Measurements from ENCODE around the gene HDAC9.

The HDAC9 gene

GRCh38 chr7:18753972-18754610 lies 258.5 kb downstream of the HDAC9 start:
- peak; percentile 70 for DNase-seq (ENCODE audit: low read depth)
- Histone ChIP-seq H3K27me3 (replicated peaks; ENCODE audit: control insufficient read depth, insufficient read depth, low read length) (no peaks in the 10 kb centered on the region), H3K4me1 (ENCODE audit: control insufficient read depth, insufficient read depth, low read length) (peaks cover 24% of the 10 kb centered on the region), H3K4me3 (ENCODE audit: low read length) (peak overlapping the region; percentile 71), H3K9ac (ENCODE audit: low read length) (peak overlapping the region; percentile 63), H3K9me3 (ENCODE audit: control insufficient read depth, low read length) (no peaks in the 10 kb centered on the region), H3K36me3 (ENCODE audit: control insufficient read depth, insufficient read depth, low read length, severe bottlenecking) (no peaks in the 10 kb centered on the region)

- Histone ChIP-seq H3K4me3 (ENCODE audit: low read length) (peak overlapping the region; percentile 71), H3K36me3 (ENCODE audit: control insufficient read depth, insufficient read depth, low read length, severe bottlenecking) (no peaks in the 10 kb centered on the region), H3K27me3 (replicated peaks; ENCODE audit: control insufficient read depth, insufficient read depth, low read length) (no peaks in the 10 kb centered on the region), H3K9me3 (ENCODE audit: control insufficient read depth, low read length) (no peaks in the 10 kb centered on the region), H3K4me1 (ENCODE audit: control insufficient read depth, insufficient read depth, low read length) (peaks cover 24% of the 10 kb centered on the region), H3K9ac (ENCODE audit: low read length) (peak overlapping the region; percentile 63)
- DNase-seq (ENCODE audit: low read depth), result peak; percentile 50
These were observed 259.2 kb downstream of the HDAC9 start for GRCh38 chr7:18754766-18755165.

- DNase-seq (ENCODE audit: low read depth), result no peak
- Histone ChIP-seq H3K4me1 (ENCODE audit: control insufficient read depth, insufficient read depth, low read length) (peaks cover 24% of the 10 kb centered on the region), H3K27me3 (replicated peaks; ENCODE audit: control insufficient read depth, insufficient read depth, low read length) (no peaks in the 10 kb centered on the region), H3K9ac (ENCODE audit: low read length) (no peak overlapping the region), H3K9me3 (ENCODE audit: control insufficient read depth, low read length) (no peaks in the 10 kb centered on the region), H3K4me3 (ENCODE audit: low read length) (no peak overlapping the region), H3K36me3 (ENCODE audit: control insufficient read depth, insufficient read depth, low read length, severe bottlenecking) (no peaks in the 10 kb centered on the region)
These were observed 260.2 kb downstream of the HDAC9 start for GRCh38 chr7:18755793-18756192.

GRCh38 chr7:18756378-18757050 lies 261.0 kb downstream of the HDAC9 start:
- peaks cover 28% of the 10 kb centered on the region for H3K4me1 ChIP-seq (ENCODE audit: control insufficient read depth, insufficient read depth, low read length)
- no peaks in the 10 kb centered on the region for H3K36me3 ChIP-seq (ENCODE audit: control insufficient read depth, insufficient read depth, low read length, severe bottlenecking)
- H3K4me3 ChIP-seq (ENCODE audit: low read length), result no peak overlapping the region
- no peaks in the 10 kb centered on the region for H3K9me3 ChIP-seq (ENCODE audit: control insufficient read depth, low read length)
- H3K9ac ChIP-seq (ENCODE audit: low read length), result no peak overlapping the region
- DNase-seq (ENCODE audit: low read depth), result no peak
- H3K27me3 ChIP-seq (replicated peaks; ENCODE audit: control insufficient read depth, insufficient read depth, low read length), result no peaks in the 10 kb centered on the region

GRCh38 chr7:18760046-18760445 lies 264.5 kb downstream of the HDAC9 start:
- Histone ChIP-seq H3K9ac (ENCODE audit: low read length) (no peak overlapping the region), H3K4me1 (ENCODE audit: control insufficient read depth, insufficient read depth, low read length) (peaks cover 25% of the 10 kb centered on the region), H3K9me3 (ENCODE audit: control insufficient read depth, low read length) (no peaks in the 10 kb centered on the region), H3K27me3 (replicated peaks; ENCODE audit: control insufficient read depth, insufficient read depth, low read length) (no peaks in the 10 kb centered on the region), H3K4me3 (ENCODE audit: low read length) (no peak overlapping the region), H3K36me3 (ENCODE audit: control insufficient read depth, insufficient read depth, low read length, severe bottlenecking) (no peaks in the 10 kb centered on the region)
- no peak for DNase-seq (ENCODE audit: low read depth)

GRCh38 chr7:18760631-18761445 lies 265.3 kb downstream of the HDAC9 start:
- Histone ChIP-seq H3K4me1 (ENCODE audit: control insufficient read depth, insufficient read depth, low read length) (peaks cover 21% of the 10 kb centered on the region), H3K9me3 (ENCODE audit: control insufficient read depth, low read length) (no peaks in the 10 kb centered on the region), H3K4me3 (ENCODE audit: low read length) (no peak overlapping the region), H3K27me3 (replicated peaks; ENCODE audit: control insufficient read depth, insufficient read depth, low read length) (no peaks in the 10 kb centered on the region), H3K9ac (ENCODE audit: low read length) (no peak overlapping the region), H3K36me3 (ENCODE audit: control insufficient read depth, insufficient read depth, low read length, severe bottlenecking) (no peaks in the 10 kb centered on the region)
- no peak for DNase-seq (ENCODE audit: low read depth)

- Histone ChIP-seq H3K9ac (ENCODE audit: low read length) (peak overlapping the region; percentile 5), H3K36me3 (ENCODE audit: control insufficient read depth, insufficient read depth, low read length, severe bottlenecking) (no peaks in the 10 kb centered on the region), H3K27me3 (replicated peaks; ENCODE audit: control insufficient read depth, insufficient read depth, low read length) (no peaks in the 10 kb centered on the region), H3K9me3 (ENCODE audit: control insufficient read depth, low read length) (no peaks in the 10 kb centered on the region), H3K4me1 (ENCODE audit: control insufficient read depth, insufficient read depth, low read length) (peaks cover 21% of the 10 kb centered on the region), H3K4me3 (ENCODE audit: low read length) (peak overlapping the region; percentile 20)
- DNase-seq (ENCODE audit: low read depth), result peak; percentile 53
These were observed 266.6 kb downstream of the HDAC9 start for GRCh38 chr7:18762189-18762588.

GRCh38 chr7:18768256-18768655 lies 272.7 kb downstream of the HDAC9 start:
- no peak overlapping the region for H3K9ac ChIP-seq (ENCODE audit: low read length)
- H3K4me1 ChIP-seq (ENCODE audit: control insufficient read depth, insufficient read depth, low read length), result peaks cover 43% of the 10 kb centered on the region
- H3K36me3 ChIP-seq (ENCODE audit: control insufficient read depth, insufficient read depth, low read length, severe bottlenecking), result no peaks in the 10 kb centered on the region
- no peaks in the 10 kb centered on the region for H3K9me3 ChIP-seq (ENCODE audit: control insufficient read depth, low read length)
- H3K4me3 ChIP-seq (ENCODE audit: low read length), result no peak overlapping the region
- DNase-seq (ENCODE audit: low read depth), result no peak
- H3K27me3 ChIP-seq (replicated peaks; ENCODE audit: control insufficient read depth, insufficient read depth, low read length), result no peaks in the 10 kb centered on the region

GRCh38 chr7:18770154-18770811 lies 274.7 kb downstream of the HDAC9 start:
- peak; percentile 75 for DNase-seq (ENCODE audit: low read depth)
- Histone ChIP-seq H3K9ac (ENCODE audit: low read length) (no peak overlapping the region), H3K27me3 (replicated peaks; ENCODE audit: control insufficient read depth, insufficient read depth, low read length) (no peaks in the 10 kb centered on the region), H3K4me1 (ENCODE audit: control insufficient read depth, insufficient read depth, low read length) (peaks cover 43% of the 10 kb centered on the region), H3K4me3 (ENCODE audit: low read length) (peak overlapping the region; percentile 12), H3K36me3 (ENCODE audit: control insufficient read depth, insufficient read depth, low read length, severe bottlenecking) (no peaks in the 10 kb centered on the region), H3K9me3 (ENCODE audit: control insufficient read depth, low read length) (no peaks in the 10 kb centered on the region)

- DNase-seq (ENCODE audit: low read depth), result no peak
- no peaks in the 10 kb centered on the region for H3K9me3 ChIP-seq (ENCODE audit: control insufficient read depth, low read length)
- no peaks in the 10 kb centered on the region for H3K27me3 ChIP-seq (replicated peaks; ENCODE audit: control insufficient read depth, insufficient read depth, low read length)
- H3K4me1 ChIP-seq (ENCODE audit: control insufficient read depth, insufficient read depth, low read length), result peaks cover 43% of the 10 kb centered on the region
- no peak overlapping the region for H3K9ac ChIP-seq (ENCODE audit: low read length)
- peak overlapping the region; percentile 12 for H3K4me3 ChIP-seq (ENCODE audit: low read length)
- no peaks in the 10 kb centered on the region for H3K36me3 ChIP-seq (ENCODE audit: control insufficient read depth, insufficient read depth, low read length, severe bottlenecking)
These were observed 275.3 kb downstream of the HDAC9 start for GRCh38 chr7:18770822-18771221.
